Raji (cell line): ENCODE measurements around the gene CDS1.

Source experiments
- POLR2A ChIP-seq: IDR thresholded peaks from 2 replicates; pipeline ENCODE4 v1.6.1; 2011; ENCODE audit warnings: low read depth, low read length, control low read depth; ENCODE audit not compliant: insufficient read depth

Gene CDS1

DNA sequence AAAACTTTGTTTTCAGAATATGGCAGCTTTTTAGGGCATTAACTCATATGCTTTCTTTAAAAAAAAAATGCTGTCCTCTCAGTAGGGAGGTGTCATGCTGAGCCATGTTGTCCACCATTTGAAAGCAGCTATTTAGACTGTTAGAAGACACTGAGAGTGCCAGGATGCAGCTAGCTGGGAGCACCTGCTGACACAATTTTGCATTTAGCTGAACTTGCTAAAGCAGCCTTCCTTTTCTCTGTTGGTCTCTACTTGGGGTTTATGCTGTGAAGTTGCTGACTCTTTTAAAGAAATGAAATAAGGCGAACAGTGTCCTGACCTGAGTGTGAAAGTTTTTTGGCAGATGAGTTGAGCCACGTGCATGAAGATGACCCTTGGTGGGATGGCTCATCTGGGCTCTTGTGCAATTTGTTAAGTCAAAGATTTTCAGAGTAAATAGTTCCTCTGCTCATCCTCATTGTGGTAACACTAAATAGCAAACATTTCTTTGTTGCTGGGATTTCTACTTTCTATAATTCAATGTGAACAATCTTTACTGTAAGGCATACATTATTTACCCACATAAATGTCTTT, 64.5 kb downstream of the CDS1 start:
- no peak for TF ChIP-seq POLR2A

- no peak for TF ChIP-seq POLR2A
Observed at GRCh38 chr4:84648178-84648577, 65.3 kb downstream of the CDS1 start.

GRCh38 chr4:84648863-84649647, 66.1 kb downstream of the CDS1 start:
- TF ChIP-seq POLR2A, result no peak

DNA sequence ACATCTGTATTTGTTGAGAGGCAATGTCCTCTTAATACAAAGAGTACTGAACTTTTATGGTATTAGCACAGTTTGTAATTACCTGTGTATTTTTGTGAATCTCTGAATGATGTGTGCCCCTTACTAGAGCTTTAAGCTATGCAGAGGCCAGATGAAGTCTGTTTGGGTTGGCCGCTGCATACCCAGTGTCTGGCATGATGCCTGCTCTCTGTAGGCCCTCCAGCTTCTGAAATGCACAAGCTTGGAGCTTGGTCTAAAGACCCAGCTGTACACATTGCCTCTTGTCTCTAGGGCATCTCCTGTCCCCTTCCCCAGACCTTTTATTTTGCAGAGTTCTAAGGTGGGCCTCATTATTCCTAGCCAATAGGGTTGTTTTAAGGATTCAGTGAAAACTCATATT, 68.6 kb downstream of the CDS1 start:
- TF ChIP-seq POLR2A, result no peak

DNA sequence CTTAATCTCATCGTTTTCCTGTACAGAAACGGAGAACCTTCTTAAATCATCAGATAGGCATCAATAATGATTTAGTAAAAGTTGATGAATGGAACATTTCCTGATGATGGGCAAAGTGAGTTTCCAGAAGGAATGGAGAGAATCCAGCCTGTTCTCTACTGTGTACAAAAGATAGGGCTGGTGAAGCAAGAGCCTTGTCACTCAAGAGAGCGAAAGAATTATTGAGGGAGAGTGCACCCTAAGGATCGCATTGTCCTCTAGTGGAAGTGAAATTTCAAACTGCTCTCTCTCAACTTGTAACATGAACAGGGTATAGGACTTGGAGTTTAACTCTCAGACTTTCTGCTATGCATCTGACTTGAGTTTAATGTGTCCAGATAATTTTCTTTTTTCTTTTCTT, 69.6 kb downstream of the CDS1 start:
- no peak for TF ChIP-seq POLR2A

- TF ChIP-seq POLR2A, result no peak
Observed at GRCh38 chr4:84660606-84661005, 77.7 kb downstream of the CDS1 start.

- no peak for TF ChIP-seq POLR2A
Observed at GRCh38 chr4:84661191-84661939, 78.4 kb downstream of the CDS1 start.

GRCh38 chr4:84666439-84666838, 83.5 kb downstream of the CDS1 start:
- TF ChIP-seq POLR2A, result no peak

GRCh38 chr4:84669201-84669600, 86.3 kb downstream of the CDS1 start:
- no peak for TF ChIP-seq POLR2A

- no peak for TF ChIP-seq POLR2A
Observed at GRCh38 chr4:84672177-84672576, 89.2 kb downstream of the CDS1 start.

GRCh38 chr4:84673475-84674240, 90.7 kb downstream of the CDS1 start:
- no peak for TF ChIP-seq POLR2A

- no peak for TF ChIP-seq POLR2A
Observed at GRCh38 chr4:84677093-84677492, 94.2 kb downstream of the CDS1 start.

GRCh38 chr4:84677995-84678394, 95.1 kb downstream of the CDS1 start:
- no peak for TF ChIP-seq POLR2A

- TF ChIP-seq POLR2A, result no peak
Observed at GRCh38 chr4:84678976-84679744, 96.2 kb downstream of the CDS1 start.

DNA sequence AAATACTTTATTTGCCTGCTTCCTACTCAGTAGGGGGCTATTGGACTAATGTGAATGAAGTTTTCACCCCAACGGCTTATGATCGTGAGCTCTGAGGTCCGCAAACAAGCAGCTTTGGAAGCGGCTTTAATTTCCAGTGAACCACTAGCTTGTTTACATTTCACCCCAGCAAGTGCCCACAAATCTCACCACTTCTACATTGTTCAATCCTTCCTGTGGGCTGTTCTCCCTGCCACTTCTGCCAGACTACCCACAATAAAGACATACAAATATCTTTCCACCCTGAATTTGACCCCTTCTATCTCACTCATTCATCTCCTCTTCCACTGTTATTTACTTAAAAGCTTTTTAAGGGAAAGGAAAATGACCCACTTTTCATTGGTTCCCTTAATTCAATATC, 98.0 kb downstream of the CDS1 start:
- no peak for TF ChIP-seq POLR2A
